Measurements from ENCODE around the gene REPS1. TPM values are rescaled to one million over a fixed set of nuclear protein-coding genes. Genes with fewer than 3 reads are reported as not detected.
"Not testable (repeated sequence)": the region's sequence is repeated elsewhere in the genome, so short reads cannot be mapped to it uniquely, and the experiment has no call there.

REPS1 gene, protein sequence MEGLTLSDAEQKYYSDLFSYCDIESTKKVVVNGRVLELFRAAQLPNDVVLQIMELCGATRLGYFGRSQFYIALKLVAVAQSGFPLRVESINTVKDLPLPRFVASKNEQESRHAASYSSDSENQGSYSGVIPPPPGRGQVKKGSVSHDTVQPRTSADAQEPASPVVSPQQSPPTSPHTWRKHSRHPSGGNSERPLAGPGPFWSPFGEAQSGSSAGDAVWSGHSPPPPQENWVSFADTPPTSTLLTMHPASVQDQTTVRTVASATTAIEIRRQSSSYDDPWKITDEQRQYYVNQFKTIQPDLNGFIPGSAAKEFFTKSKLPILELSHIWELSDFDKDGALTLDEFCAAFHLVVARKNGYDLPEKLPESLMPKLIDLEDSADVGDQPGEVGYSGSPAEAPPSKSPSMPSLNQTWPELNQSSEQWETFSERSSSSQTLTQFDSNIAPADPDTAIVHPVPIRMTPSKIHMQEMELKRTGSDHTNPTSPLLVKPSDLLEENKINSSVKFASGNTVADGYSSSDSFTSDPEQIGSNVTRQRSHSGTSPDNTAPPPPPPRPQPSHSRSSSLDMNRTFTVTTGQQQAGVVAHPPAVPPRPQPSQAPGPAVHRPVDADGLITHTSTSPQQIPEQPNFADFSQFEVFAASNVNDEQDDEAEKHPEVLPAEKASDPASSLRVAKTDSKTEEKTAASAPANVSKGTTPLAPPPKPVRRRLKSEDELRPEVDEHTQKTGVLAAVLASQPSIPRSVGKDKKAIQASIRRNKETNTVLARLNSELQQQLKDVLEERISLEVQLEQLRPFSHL
- total RNA-seq (2014; rRNA removed; shearing (Covaris generic)), result 39.0 and 44.6 TPM in 2 replicates

DNA sequence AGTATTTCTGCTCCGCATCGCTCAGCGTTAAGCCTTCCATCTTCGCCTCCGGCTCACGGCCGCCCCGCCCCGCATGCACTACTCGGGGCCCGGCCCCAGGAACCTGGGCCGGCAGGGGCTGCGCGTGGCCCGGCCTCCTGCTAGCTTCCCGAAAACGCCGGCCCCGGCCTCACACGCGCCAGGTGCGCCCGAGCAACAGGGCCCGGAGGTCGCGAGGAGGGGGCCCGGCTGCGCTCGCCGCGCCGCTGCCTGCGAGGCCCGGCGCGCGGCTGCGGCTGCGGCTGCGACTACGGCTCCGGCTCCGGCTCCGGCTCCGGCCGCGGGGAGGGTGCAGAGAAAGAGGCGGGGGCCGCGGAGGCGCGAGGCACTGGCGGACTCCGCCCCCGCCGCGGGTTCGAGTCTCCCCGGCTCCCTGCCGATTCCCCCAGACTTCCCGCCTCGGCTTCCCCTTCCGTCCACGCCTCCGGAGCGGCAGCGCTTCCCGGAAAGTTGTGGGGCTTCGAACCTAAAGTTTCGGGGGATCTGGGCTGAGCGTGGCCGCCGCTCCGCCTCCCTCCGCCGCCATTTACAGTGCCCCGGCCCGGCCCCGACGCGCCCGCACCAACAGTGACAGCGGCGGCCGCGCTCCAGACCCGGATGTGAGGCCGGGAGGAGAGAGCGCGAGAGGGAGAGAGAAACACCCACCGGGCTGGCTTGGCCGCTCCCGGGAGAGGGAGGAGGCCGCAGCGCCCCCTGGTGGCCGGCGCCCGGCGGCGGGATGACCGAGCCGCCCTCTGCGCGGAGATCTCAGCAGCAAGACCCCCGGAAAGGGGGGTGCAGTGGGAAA is at the start of gene REPS1:
Gene REPS1 (minus strand): TSS at position 611 of the 826 bp plus-strand sequence. CDS start 571 bp downstream, at position 40.
- DNase-seq (ENCODE audit: low read depth), result peak; percentile 90

DNA sequence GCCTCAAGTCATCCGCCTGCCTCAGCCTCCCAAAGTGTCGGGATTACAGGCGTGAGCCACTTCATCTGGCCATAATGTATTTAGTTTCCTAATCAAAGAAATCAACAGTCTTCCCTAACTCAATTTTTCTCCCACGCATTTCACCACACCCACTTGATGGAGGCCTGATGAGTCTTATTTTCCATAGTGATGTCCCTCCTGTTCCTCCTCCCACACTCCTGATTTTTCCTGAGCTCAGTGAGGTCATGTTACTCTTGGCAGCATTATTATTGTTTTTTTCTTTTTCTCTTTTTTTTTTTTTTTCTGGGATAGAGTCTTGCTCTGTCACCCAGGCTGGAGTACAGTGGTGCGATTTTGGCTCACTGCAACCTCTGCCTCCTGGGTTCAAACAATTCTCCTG is 49.4 kb upstream of the REPS1 start:
- peak; percentile 54 for DNase-seq (ENCODE audit: low read depth)

DNA sequence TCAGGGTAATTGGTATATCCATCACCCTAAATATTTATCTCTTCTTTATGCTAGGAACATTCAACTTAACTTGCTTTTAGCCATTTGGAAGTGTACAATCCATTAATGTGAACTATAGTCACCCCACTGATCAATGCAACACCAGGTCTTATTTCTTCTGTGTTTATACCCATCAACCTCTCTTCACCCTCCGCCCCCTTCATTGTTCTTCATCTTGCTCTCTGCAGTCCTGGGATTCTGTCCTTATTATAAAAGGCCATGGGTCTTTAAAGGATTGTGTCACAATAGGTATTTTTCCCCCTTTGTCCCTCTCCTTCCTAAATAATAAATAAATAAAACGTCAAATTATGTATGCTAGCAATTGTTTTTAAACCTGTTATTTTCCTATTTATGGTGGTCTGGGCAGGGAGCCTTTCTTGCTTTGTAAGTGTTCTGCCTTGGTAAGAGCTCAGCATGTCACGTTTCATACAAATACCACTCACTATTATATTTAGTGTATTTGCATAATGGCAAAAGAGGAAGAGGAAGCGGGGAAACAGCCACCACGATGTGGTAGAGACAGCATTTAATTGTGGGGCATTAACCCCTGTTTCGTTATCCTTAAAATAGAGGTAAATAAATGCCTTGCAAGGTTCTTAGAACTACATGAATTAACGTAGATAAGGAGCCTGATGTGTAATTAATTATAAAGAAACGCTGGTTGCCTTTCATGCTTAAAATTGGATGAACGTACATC is 42.3 kb upstream of the REPS1 start:
- no peak for DNase-seq (ENCODE audit: low read depth)

DNA sequence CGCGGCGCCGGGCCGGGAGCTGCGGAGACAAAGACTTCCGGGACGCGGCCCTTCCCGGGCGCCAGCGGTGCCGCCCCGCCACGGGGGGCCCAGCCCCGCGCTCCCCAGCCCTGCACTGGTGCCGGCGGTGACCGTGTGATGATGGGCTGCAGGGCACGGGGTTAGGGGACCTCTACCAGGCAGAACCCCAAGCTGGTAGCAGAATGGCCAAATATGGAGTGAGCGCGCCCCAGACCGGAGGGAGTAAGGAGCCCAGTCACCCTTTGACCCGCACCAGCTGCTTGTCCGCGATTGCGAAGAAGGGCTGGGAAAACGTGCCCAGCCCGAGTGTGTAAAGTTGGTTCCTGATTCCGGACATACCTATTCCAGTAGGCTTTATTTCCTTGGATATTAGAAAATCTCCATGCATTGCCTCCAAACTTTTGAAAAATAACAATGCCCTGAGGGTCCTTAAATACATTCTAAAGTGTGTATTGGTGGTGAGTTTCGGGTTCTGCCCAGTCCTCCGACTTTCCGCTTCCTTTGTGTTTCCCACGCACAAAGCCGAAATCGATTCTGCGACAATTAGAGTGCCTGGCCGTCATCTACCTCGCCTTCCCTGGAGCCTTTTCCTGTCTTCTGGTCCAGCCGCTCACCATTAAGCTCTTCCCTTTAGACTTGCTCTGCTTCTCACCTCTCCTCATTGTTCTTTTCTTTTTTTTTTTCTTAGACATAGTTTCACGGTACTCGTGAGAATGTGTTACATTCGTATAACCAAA is 41.6 kb upstream of the REPS1 start:
- peak; percentile 52 for DNase-seq (ENCODE audit: low read depth)

DNA sequence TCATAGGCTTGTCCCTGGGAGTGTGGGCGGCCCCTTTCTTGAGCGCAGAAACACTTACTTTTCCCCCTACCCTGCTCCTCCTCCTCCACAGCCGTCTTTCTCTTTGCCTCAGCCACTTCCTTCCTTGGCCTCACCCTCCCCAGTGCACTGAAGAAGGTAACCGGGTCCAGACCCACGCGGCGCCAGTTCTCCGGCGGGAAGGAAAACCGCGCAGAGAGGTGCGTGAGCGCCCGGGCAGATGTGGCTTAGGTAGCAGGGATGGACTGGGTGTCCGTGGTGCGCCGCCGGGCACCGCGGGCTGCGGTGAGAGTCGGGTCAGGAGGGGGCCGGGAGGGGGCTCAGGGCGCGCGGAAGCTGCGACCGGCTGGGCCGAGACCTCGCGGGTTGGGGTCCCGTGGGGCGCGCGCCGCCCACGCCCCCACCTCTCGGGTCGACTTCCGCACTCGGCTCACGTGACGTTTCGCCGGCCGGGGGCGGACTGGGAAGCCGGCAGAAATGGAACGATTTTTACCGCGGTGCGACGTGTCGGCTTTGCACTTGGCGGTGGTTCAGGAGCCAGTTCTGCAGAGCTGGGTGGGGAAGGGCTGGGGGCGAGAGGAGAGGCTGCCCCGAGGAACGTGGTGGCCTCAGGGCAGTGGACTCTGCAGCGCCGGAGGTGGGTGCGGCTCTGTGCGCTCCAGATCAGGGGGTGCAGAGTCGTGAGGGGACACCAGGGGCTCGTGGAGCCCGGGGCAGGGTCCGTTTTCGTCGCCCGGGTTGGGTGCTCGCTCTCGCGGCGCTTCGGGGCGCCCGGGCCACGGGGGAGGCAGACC is 40.8 kb upstream of the REPS1 start, which contains the start of gene ABRACL:
Gene ABRACL (plus strand): TSS at position 88 of the 812 bp plus-strand sequence. CDS start 5,416 bp downstream, outside the sequence.
- peak; percentile 85 for DNase-seq (ENCODE audit: low read depth)

DNA sequence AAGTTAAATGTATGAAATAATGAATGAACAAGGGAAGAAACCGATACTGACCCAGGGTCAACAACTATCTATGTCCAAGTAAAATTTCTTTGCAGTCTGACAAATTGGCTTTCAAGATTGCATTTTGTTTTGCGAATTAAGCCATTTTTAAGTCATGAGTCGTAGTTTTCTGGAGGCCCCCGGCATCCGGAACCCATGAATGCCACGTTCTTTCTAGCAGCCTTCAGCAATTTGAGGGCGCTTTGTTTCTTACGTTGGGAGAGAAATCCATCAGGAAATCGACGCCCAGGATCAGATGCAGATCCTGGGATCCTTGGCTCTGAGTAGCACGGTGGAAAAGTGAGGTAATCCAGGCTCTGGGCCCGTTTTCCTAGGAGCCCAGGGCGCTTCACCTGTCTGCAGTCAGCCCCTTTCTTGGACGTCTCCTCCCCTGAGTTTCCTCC is 40.2 kb upstream of the REPS1 start:
- DNase-seq (ENCODE audit: low read depth), result no peak

DNA sequence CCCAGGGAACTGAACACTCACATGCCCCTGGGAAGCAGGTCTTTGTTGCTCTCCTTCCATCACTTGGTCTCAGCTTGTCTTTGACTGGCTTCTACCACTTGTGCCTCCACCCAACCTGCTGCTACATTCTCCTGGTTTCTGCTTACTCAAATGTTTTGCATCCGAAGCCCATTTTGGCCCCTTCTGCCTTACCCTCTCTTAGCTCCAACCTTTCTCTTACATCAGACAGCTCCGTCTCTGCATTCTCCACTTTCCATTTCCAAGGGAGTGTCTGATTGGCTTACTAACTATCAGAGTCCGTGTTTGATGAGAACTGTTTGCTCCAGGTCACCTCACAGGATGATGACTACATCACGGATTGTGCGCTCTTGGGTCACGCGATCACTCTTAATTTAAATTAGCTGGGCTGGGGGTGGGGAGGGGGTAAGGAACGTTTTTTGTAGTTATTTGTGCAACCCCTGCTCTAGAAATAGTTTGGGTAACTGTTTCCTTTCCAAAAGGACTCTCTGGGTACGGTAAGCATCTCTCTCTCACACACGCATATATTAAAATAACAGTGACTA is 39.6 kb upstream of the REPS1 start:
- DNase-seq (ENCODE audit: low read depth), result no peak

DNA sequence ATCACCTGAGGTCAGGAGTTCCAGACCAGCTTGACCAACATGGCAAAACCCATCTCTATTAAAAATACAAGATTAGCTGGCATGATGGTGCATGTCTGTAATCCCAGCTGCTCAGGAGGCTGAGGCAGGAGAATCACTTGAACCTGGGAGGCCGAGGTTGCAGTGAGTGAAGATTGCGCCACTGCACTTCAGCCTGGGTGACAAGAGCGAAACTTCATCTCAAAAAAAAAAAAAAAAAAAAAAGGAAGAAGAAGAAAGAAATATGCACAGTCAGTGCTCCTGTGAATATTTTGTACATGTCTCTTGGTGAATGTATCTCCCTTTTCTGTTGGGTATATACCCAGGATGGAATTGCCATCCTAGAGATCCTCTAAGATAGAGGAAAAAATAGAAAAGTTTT is 37.4 kb upstream of the REPS1 start:
- not testable (repeated sequence) for DNase-seq (ENCODE audit: low read depth)

DNA sequence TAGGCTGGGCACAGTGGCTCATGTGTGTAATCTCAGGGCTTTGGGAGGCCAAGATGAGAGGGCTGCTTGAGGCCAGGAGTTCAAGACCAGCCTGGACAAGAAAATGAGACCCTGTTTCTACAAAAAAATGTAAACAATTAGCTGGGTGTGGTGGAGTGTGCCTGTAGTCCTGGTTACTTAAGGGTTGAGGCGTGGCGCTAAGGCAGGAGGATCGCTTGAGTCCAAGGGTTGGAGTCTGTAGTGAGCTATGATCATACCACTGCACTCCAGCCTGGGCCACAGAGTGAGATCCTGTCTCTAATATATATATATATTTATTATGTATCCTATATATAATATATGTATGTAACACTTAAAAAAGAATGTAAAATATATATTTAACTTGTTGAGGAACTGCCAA is 32.6 kb upstream of the REPS1 start:
- DNase-seq (ENCODE audit: low read depth), result no peak

DNA sequence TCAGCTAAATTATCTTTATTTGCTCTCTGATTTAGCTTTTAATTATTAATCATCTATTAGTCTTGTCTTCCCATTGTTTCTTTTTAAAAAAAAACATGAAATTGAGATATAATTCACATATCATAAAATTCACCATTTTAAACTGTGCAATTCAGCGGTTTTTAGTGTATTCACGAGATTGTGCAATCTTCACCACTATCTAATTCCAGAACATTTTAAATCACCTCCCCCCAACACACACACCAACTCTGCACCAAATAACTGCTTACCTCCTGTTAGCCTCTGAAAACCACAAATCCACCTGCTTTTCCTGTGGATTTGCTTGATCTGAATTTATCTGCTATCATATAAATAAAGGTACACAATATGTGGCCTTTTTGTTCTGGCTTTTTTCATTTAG is 31.7 kb upstream of the REPS1 start:
- DNase-seq (ENCODE audit: low read depth), result no peak

DNA sequence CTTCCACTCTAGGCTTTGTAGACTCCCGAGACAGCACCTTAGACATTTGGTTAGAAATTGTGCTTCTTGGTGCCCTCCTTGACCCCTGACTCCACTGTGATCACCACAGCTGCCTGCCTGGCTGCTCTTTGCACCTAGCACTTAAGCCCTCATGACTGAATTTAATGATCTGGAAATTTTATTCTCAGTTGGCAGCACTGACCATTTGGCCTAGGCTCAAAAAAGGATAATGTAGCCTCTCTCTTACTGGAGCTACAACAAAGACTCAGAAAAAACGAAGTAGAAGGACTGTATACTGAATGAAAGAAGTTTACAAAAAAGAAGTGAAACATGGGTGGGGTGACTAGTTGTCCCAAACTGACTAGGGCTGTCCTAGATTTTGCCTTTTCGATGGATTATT is 29.2 kb upstream of the REPS1 start:
- DNase-seq (ENCODE audit: low read depth), result peak; percentile 50

DNA sequence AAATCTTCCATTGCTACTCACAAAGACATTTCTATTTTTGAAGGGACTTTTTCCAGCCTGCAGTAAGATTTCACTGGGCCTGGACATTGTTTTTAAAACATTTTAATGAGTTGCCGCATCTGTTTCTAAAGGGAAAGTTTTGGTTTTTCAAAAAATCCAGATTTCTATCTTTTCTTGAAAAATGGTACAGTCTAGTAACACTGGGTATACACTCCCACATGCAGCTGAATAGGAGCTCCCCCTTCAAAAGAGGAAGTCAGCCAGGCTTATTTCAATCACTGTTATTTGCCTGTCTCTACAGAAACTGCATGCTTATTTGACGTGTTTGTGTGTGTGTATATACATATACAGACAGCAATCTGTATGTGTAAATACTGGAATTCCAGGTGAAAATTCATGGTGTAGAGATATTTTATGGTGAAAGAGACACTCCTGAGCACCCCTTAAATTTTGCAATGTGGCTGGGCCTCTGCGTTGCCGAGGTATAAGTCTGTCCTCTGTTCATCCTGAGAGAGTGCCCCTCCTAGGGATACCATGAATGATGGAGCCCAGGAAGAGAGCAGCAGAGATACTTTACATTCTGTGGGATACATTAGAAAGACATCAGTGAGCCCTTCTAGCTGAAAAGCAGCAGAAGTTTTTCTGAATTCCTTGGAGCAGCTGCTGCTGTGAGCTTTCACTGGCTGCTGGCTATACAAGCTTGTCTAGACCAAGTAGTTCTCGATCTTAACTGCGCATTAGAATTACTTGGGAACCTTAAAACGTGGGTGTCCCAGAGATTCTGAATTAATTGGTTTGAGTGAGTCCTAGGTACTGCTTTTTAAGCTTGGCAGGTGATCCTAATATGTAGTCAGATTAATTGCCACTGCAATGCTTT is 28.5 kb upstream of the REPS1 start:
- no peak for DNase-seq (ENCODE audit: low read depth)

DNA sequence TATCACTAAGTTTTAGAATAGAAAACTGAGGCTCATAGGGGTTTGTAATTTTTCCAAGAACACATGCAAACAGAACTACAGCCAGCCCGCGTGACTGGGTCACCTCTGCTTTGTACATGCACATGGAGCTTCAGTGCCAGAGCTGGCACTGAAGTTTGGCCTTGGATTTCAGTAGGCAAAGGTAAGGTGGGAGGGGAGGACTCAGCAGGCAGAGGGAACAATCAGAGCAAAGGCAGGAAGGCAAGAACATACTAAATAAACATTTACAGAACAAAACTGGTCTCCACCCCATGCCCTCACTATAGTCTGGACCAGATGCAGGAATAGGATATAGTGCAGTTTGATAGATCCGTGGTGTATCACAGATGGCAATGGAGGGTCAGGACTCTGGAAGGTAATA is 26.9 kb upstream of the REPS1 start:
- DNase-seq (ENCODE audit: low read depth), result no peak

DNA sequence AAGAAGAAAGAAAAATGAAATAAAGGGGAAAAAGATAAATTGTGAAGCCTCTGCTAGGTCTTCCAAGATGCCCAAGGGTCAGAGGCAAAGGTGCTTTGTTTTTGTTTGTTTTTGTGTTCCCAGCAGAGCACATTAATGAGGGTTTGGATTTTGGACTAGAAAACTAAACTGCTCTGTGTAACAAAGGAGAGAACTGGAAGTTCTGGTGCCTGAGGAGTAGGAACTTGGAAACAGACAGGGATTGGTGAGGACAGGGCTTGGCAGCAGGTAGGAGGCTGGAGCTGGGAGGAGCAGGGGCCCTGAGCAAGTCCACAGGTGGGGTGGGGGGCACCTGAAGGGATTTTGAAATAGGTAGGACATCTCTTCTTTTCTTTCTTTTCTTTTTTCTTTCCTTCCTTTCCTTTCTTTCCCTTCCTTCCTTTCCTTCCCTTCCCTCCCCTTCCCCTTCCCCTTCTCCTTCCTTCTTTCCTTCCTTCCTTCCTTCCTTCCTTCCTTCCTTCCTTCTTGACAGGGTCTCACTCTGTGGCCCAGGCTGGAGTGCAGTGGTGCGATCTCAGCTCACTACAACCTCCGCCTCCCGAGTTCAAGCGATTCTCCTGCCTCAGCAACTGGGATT is 25.2 kb upstream of the REPS1 start:
- DNase-seq (ENCODE audit: low read depth), result no peak

DNA sequence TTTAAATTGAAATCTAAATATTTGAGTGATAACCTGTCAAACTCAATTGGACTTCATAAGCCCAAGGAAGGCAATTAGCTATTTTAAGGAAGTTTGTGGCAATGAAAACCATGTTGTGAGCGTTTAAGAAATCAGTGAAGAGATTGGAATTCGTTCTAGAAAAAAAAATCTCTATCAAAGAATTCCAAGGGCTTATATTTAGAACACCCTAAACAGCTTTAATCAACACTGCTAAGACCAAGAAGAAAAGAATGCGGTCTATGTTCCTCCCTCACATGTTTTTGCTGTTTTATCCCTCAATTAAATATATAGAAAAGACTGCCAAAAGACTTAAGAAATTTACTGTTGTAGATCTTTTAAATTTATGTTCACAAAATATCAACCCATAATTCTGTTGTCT is 23.9 kb upstream of the REPS1 start:
- no peak for DNase-seq (ENCODE audit: low read depth)

DNA sequence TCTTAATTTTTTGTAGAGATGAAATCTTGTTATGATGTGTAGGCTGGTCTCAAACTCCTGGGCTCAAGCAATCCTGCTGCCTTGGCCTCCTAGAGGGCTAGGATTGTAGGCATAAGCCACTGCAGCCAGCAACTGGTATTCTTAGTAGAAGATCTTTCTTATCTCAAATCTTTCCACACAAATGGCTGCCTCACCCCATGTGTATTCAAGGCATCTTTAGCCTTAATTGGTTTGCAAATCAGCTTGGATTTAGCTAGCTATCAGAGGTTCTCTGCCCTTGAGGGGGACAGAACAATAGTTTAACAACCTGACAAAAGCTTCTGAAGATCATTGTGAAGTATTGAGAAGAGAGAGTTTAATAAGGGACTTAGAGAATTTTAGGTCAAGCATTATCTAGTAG is 22.6 kb upstream of the REPS1 start:
- DNase-seq (ENCODE audit: low read depth), result no peak

DNA sequence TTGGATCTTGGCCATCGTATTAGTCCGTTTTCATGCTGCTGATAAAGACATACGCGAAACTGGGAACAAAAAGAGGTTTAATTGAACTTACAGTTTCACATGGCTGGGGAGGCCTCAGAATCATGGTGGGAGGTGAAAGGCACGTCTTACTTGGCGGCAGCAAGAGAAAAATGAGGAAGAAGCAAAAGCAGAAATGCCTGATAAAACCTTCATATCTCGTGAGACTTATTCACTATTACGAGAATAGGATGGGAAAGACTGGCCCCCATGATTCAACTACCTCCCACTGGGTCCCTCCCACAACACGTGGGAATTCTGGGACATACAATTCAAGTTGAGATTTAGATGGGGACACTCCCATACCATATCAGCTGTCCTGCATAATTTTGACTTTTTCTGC is 20.1 kb upstream of the REPS1 start:
- DNase-seq (ENCODE audit: low read depth), result no peak

DNA sequence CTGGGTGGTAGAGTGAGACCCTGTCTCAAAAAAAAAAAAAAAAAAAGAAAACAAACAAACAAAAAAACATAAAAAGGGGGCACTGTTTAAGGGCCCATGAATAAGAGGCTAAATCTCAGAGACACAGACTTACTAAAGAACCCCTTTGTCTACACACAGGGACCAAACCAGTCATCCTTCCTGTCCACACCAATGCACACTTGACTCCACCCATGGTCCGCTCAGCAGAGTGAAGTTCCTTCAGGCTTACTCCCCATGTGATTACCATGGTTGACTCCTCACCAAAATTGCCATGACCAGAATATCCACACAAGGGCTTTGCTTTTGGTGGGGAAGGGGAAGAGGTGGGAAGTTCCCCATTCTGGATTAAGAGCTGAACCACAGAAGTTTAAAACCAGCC is 19.4 kb upstream of the REPS1 start:
- DNase-seq (ENCODE audit: low read depth), result no peak
